OCI-LY7 (cell line): ENCODE results near the gene NUTM2D. TPM values are rescaled to one million over a fixed set of nuclear protein-coding genes. Genes with fewer than 3 reads are reported as not detected.
"Not testable (repeated sequence)": the region's sequence is repeated elsewhere in the genome, so short reads cannot be mapped to it uniquely, and the experiment has no call there.

ENCODE experiments used
- BruUV-seq: library from RNA; stranded (reverse); fragments of 400-500 nt; replicated peaks from 2 replicates; lab custom pipeline; 2021; lab: Mats Ljungman, UMichigan
- CTCF ChIA-PET: fragments of 300-600 bp; sonication (Branson Sonifier 250); formaldehyde crosslinking; loops from one replicate; lab custom pipeline; 2022; ENCODE audit warnings: antibody characterized with exemption; ENCODE audit not compliant: unreplicated experiment; lab: Charles Lee
- POLR2A ChIA-PET: fragments of 300-600 bp; sonication (Branson Sonifier 250); formaldehyde crosslinking; loops from one replicate; lab custom pipeline; 2022; ENCODE audit warnings: antibody characterized with exemption; lab: Charles Lee
- DNase-seq: peaks from one replicate; pipeline ENCODE4 v3.0.0-alpha.2; 2015; ENCODE audit warnings: low spot score
- H2AFZ ChIP-seq: fragments of 200-600 bp; sonication (generic), shearing (Covaris generic); 2 replicates; pipeline ENCODE4 v1.6.1; 2014; ENCODE audit warnings: mild to moderate bottlenecking, antibody characterized with exemption, low read length, moderate library complexity
- H3K27ac ChIP-seq: fragments of 200-600 bp; sonication (generic); 2 replicates; pipeline ENCODE4 v1.5.1; 2014; ENCODE audit warnings: mixed run types, low read depth, mild to moderate bottlenecking, moderate library complexity, low read length, inconsistent platforms; ENCODE audit not compliant: poor library complexity, severe bottlenecking
- H3K36me3 ChIP-seq: fragments of 200-600 bp; sonication (generic); 2 replicates; pipeline ENCODE4 v1.6.1; 2014; ENCODE audit warnings: mild to moderate bottlenecking, antibody characterized with exemption, low read length, moderate library complexity, mixed read lengths; ENCODE audit not compliant: insufficient read depth
- H3K4me1 ChIP-seq: fragments of 200-600 bp; sonication (generic); 2 replicates; pipeline ENCODE4 v1.5.1; 2014; ENCODE audit warnings: mild to moderate bottlenecking, low read length; ENCODE audit not compliant: insufficient read depth, poor library complexity, severe bottlenecking
- H3K4me2 ChIP-seq: fragments of 200-600 bp; sonication (generic); 2 replicates; pipeline ENCODE4 v1.6.1; 2014; ENCODE audit warnings: mild to moderate bottlenecking, low read length
- H3K4me3 ChIP-seq: fragments of 200-600 bp; sonication (generic); 2 replicates; pipeline ENCODE4 v1.5.1; 2014; ENCODE audit warnings: mild to moderate bottlenecking, low read depth, low read length; ENCODE audit not compliant: poor library complexity, severe bottlenecking
- H3K79me2 ChIP-seq: fragments of 200-600 bp; sonication (generic); 2 replicates; pipeline ENCODE4 v1.6.1; 2016; ENCODE audit warnings: low read depth, mild to moderate bottlenecking, low read length, moderate library complexity, mixed read lengths; ENCODE audit not compliant: insufficient read depth
- H3K9me2 ChIP-seq: fragments of 200-600 bp; sonication (generic); 2 replicates; pipeline ENCODE4 v1.6.1; 2016; ENCODE audit warnings: mild to moderate bottlenecking, low read length, mixed read lengths; ENCODE audit not compliant: insufficient read depth
- H3K9me3 ChIP-seq: fragments of 200-600 bp; sonication (generic); 2 replicates; pipeline ENCODE4 v1.6.1; 2014; ENCODE audit warnings: mild to moderate bottlenecking, mixed run types, low read length, mixed read lengths
- H4K20me1 ChIP-seq: fragments of 200-600 bp; sonication (generic); 2 replicates; pipeline ENCODE4 v1.6.1; 2014; ENCODE audit warnings: mild to moderate bottlenecking, antibody characterized with exemption, low read length, moderate library complexity, mixed read lengths; ENCODE audit not compliant: insufficient read depth
- intact Hi-C: fragments of 100-400 bp; cut with micrococcal nuclease; formaldehyde crosslinking; loops from one replicate; pipeline ENCODE4 v1.10.0; 2022; ENCODE audit not compliant: unreplicated experiment
- small RNA-seq: library from RNA; depleted of rRNA; stranded (forward); fragments of <200 nt; gene quantifications from one replicate; pipeline ENCODE3, GENCODE V24; 2014
- total RNA-seq, 2 experiments: library from RNA; depleted of rRNA in 1 of 2; stranded (reverse); fragments of >200 nt in 1 of 2; shearing (Covaris generic) in 1 of 2; gene quantifications; 2 replicates each; pipeline ENCODE4 v1.2.3, GENCODE V29; 2014 to 2022

NUTM2D gene
- total RNA-seq, 2 experiments from 2014 or later, result 1.2 to 2.5 TPM

DNA sequence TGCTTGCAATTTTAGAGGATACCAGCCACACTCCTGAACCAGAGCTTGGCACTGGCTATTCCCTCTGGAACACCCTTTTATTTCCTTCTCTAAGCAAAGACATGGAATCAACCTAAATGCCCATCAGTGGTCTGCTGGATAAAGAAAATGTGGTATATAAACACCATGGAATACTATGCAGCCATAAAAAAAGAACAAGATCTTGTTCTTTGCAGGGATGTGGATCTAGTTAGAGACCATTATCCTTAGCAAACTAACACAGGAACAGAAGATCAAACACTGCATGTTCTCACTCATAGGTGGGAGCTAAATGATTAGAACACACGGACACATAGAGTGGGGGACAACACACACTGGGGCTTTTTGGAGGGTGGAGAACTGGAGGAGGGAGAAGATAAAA is 56.4 kb downstream of the NUTM2D start:
- H3K4me1 ChIP-seq, H2AFZ ChIP-seq, H4K20me1 ChIP-seq, POLR2A ChIA-PET, H3K27ac ChIP-seq, H3K9me2 ChIP-seq, H3K9me3 ChIP-seq, H3K79me2 ChIP-seq, CTCF ChIA-PET, BruUV-seq, H3K4me2 ChIP-seq, DNase-seq, intact Hi-C loops, H3K36me3 ChIP-seq, H3K4me3 ChIP-seq: not testable (repeated sequence)

Small RNAs within 50 kb of the gene (small RNA-seq; reads per million reads assigned to genes)
- not detected for gene AL355334.1

Other genes starting within 250 kb of the NUTM2D start
- 0.41 and 0.51 TPM in 2 replicates for gene NUTM2A, start 132.3 kb upstream of the NUTM2D start, total RNA-seq (2014; rRNA removed; shearing (Covaris generic))
- 0.97 and 1.1 TPM in 2 replicates for gene NUTM2A, start 132.3 kb upstream of the NUTM2D start, total RNA-seq (2022)
- 3.6 and 4.0 TPM in 2 replicates for gene MINPP1, start 147.1 kb downstream of the NUTM2D start, total RNA-seq (2014; rRNA removed; shearing (Covaris generic))
- 6.8 and 8.4 TPM in 2 replicates for gene MINPP1, start 147.1 kb downstream of the NUTM2D start, total RNA-seq (2022)